HG02610 (cell line): ENCODE results near the gene TMEM131.

Experiments
- ATAC-seq: cut with Tn5 transposase; IDR thresholded peaks from one replicate; pipeline ENCODE4 v1.9.1; 2021; ENCODE audit warnings: mild to moderate bottlenecking, moderate library complexity; ENCODE audit not compliant: unreplicated experiment

Gene TMEM131

DNA sequence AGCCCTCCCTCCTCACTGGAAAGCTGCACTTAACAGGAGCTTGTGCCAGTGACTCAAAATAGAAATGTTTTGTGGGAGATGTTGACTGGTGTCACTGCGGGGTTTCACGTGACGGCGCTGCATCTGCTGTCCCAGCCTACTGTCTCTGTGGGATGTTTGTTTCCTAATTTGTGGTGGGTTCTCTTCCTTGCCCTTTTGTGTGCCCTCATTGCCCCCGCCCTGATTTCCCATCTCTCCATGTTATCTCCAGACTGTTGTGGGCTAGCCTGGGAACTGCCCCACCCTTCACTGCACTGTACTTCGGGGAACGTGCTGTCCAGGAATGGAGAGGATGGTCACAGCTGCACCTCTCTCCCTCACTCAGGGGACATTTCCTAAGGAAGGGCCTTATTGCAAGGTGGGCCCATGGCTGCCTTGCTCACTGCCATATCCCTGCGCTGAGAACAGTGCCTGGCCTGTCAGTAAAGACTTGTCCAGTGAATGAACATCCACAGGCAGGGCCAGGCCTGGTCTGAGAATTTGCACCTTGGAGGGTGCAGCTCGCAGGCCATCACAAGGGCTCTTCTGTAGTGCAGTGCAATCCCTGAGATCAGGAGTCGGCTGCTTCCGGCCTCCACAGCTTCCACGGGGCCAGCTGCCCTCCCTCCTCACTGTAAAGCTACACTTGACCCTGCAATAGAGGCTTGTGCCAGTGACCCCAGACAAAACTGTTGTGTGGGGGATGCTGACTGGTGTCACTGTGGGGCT is 264.3 kb downstream of the TMEM131 start:
- ATAC-seq, result no peak

- ATAC-seq, result no peak
Observed at GRCh38 chr2:97730245-97730644, 265.5 kb downstream of the TMEM131 start.

DNA sequence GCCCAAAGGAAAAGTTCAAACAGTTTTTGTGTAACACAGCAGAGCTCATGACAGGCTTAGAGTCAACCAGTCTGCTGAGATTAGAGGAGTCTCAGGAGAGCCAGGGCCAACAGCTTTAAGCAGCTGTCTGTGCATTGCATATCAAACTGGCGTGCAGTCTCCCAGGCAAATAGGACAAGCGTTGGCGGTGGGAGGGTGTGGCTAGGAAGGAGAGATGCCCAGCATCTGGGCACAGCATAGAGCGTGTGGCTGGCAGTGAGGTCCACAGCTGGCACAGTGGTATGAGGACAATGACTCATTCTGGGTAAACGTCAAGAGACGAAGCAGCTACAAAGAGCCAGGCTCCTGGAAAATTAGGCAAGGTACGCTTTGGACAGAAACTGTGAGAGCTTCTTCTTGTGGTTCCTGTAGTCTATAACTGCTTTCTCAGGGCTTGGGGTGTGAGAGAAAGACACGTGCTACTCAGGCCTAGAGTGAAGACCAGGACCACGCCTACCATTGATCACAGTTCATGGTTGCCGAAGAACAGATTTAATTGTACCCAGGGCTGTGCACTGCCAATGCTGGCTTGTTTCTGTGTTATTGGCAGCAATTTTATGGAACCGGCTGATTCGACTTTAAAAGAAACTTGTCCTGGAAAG is 267.5 kb downstream of the TMEM131 start:
- ATAC-seq, result no peak

GRCh38 chr2:97727296-97727695 is 268.5 kb downstream of the TMEM131 start:
- ATAC-seq, result no peak

- ATAC-seq, result no peak
Observed at GRCh38 chr2:97726261-97727064, 269.3 kb downstream of the TMEM131 start.

- no peak for ATAC-seq
Observed at GRCh38 chr2:97724946-97725688, 270.6 kb downstream of the TMEM131 start.

GRCh38 chr2:97724501-97724900 is 271.2 kb downstream of the TMEM131 start:
- ATAC-seq, result no peak

DNA sequence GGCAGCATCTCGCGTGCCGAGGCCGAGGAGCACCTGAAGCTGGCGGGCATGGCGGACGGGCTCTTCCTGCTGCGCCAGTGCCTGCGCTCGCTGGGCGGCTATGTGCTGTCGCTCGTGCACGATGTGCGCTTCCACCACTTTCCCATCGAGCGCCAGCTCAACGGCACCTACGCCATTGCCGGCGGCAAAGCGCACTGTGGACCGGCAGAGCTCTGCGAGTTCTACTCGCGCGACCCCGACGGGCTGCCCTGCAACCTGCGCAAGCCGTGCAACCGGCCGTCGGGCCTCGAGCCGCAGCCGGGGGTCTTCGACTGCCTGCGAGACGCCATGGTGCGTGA is 271.7 kb downstream of the TMEM131 start:
- ATAC-seq, result no peak

GRCh38 chr2:97723156-97724072 is 272.3 kb downstream of the TMEM131 start:
- no peak for ATAC-seq

- no peak for ATAC-seq
Observed at GRCh38 chr2:97722227-97722626, 273.5 kb downstream of the TMEM131 start.

DNA sequence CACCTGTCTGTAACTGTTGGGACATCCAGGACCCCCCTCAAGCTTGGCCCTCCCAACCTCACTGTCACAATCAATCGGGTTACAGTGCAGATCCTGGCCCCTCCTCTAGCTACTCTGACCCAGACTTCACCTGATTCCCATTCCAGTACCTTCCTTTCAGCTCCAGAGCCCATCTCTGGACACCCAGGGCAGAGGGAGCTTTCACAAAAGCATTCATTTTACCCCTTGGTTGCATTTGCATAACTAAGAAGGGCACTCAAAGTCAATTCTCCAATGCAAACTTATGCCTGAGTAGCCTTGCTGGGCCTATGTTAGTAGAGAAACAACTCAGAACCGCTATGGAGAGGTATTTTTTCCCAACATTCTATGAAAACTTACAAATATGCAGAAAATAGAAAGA is 275.0 kb downstream of the TMEM131 start:
- ATAC-seq, result no peak

DNA sequence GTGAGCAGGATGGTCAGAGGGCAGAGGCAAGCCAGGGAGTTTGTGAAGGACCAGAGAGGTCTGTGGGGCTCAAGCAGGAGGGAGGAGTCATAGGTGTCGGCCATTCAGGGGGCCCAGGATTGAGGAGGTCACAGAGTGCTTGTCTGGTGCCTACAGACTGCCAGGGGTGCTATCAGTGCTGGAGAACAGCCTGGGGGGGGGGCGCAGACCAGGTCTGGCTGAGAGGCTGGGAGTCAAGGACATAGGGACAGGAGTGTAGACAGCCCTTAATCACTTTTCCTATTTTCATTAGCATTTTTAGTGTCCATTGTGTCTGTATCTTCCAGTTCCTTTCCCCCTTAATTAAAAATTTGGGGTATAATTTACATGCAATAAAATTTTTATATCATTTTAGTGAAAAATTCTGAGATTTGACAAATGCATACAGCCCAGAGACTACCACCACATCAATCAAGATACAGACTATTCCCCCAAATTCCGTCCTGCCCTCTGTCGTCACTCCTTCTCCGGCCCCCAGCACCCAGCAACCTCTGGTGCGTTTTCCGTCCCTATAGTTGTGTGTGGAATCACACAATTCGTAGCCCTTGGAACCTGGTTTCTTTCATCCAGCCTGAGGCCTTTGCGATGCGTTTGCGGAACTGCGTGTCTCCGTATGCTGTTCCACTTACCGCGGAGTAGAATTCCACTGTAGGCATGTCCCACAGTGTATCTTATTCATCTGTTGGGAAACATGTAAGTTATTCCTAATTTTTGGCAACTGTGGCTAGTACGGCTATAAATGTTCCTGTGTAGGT is 276.2 kb downstream of the TMEM131 start:
- ATAC-seq, result no peak

GRCh38 chr2:97718942-97719341 is 276.8 kb downstream of the TMEM131 start:
- ATAC-seq, result no peak

- peak; percentile 71 for ATAC-seq
Observed at GRCh38 chr2:97718051-97718882, 277.5 kb downstream of the TMEM131 start.

DNA sequence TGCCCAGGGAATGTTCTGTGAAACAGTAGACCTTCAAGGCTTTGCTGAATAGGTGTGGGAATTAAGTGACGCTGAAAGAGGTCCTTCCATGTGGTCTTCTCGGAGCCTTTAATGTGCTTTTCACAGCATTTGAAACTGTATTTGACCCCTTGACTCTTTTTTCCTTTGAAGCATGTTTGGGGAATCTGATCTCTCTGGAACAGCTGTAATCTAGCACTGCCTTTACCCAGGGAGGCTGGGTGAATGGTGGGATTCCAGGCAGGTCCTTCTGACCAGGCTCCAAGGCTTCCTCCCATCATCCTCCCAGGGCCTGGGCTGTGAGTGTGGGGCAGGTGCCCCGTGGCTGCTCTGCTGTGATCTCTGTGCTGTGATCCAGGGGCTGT is 278.1 kb downstream of the TMEM131 start:
- ATAC-seq, result no peak

DNA sequence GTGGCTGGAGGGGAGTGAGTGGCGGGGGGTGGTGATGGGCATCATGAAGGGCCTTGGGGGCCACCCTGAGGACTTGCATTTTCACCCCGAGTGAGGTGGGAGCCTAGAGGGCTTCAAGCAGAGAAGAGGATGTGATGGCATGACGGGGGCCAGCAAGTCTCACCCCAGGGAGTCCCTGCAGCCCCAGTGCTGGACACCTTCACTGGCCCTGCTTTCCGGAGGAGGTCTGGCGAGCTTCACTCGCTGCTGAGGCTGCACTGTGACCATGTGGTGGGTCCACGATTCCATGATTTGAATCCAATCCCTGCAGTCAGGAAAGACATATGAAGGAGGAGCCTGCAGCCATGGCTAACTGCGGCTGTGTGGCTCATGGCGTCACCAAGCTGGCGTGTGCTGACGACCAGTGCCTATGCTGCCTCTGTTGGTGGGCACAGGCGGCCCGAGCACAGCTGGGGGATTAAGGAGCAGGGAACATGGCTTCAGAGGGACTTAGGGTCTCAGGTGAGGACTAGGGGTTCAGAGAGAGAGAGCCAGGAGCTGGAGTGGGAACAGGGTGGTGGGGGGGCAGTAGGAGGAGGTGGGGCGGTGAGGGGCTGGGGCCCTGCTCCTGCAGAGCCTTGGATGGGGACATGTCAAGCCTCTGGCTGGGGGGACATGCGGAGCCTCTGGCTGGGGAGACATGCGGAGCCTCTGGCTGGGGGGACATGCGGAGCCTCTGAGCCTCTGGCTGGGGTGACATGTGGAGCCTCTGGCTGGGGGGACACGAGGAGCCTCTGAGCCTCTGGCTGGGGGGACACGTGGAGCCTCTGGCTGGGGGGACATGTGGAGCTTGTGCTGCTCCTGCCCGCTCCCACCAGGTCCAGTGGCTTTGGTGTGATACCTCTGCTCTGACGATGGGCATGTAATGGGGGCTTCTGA is 278.8 kb downstream of the TMEM131 start:
- ATAC-seq, result no peak

GRCh38 chr2:97715951-97716694 is 279.6 kb downstream of the TMEM131 start:
- no peak for ATAC-seq
